Lower leg skin (tissue), 3 donors: ENCODE data around the gene R3HDM2.

Experiments
- POLR2A ChIP-seq, 2 donors: fragments of 450-650 bp; IDR thresholded peaks; one replicate each; pipeline ENCODE4 v1.6.1; 2016 to 2017; ENCODE audit warnings: antibody characterized with exemption in 2 of 2, mild to moderate bottlenecking in 1 of 2, moderate library complexity in 1 of 2
- TF ChIP-seq, protein P1 (sequence below), 3 donors: fragments of 450-650 bp; IDR thresholded peaks; one replicate each; pipeline ENCODE4 v1.5.1; 2016; ENCODE audit warnings: antibody characterized with exemption in 3 of 3, mild to moderate bottlenecking in 3 of 3, moderate library complexity in 2 of 3

DNA sequence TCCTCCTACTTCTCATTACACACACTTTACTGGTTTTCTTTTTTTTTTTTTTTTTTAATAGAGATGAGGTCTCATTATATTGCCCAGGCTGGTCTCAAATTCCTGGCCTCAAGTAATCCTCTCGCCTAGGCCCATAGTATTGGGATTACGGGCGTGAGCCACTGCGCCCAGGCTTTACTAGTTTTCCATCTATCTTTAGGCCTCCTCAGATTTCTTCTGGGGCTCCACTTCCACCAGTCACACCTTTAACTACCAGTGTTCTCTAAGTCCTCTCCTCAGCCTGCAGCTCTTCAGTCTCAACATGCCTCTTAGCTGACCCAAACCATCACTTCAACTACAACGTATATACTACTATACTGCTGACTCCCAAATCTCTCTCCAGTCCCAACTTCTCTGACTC lies 10.4 kb downstream of the R3HDM2 start:
- no peak for TF ChIP-seq POLR2A (IDR thresholded peaks at IDR 0.05)
- TF ChIP-seq, protein P1, sequence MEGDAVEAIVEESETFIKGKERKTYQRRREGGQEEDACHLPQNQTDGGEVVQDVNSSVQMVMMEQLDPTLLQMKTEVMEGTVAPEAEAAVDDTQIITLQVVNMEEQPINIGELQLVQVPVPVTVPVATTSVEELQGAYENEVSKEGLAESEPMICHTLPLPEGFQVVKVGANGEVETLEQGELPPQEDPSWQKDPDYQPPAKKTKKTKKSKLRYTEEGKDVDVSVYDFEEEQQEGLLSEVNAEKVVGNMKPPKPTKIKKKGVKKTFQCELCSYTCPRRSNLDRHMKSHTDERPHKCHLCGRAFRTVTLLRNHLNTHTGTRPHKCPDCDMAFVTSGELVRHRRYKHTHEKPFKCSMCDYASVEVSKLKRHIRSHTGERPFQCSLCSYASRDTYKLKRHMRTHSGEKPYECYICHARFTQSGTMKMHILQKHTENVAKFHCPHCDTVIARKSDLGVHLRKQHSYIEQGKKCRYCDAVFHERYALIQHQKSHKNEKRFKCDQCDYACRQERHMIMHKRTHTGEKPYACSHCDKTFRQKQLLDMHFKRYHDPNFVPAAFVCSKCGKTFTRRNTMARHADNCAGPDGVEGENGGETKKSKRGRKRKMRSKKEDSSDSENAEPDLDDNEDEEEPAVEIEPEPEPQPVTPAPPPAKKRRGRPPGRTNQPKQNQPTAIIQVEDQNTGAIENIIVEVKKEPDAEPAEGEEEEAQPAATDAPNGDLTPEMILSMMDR (IDR thresholded peaks at IDR 0.05): no peak
